Lung (tissue), 12 donors: ENCODE results near the gene ERAP2. TPM values are rescaled to one million over a fixed set of nuclear protein-coding genes. Genes with fewer than 3 reads are reported as not detected.
A peak's percentile ranks its signal among the peaks of the same experiment; 100 is the strongest.

Experiments used
- ATAC-seq: fragments of 200-7000 bp; cut with Tn5 transposase; one replicate; pipeline ENCODE4 v1.9.1; 2020; ENCODE audit warnings: moderate number of reproducible peaks; ENCODE audit not compliant: insufficient read depth, low FRiP score
- DNase-seq, 3 donors: peaks; one replicate each; pipeline ENCODE4 v3.0.0-alpha.2; 2013 to 2017
- H3K27ac ChIP-seq, 2 donors: one replicate each; pipeline ENCODE4 v1.5.1; 2013; ENCODE audit warnings: mild to moderate bottlenecking in 2 of 2, moderate library complexity in 2 of 2, control low read depth in 1 of 2, inconsistent platforms in 1 of 2, low read depth in 1 of 2, low read length in 1 of 2
- H3K27me3 ChIP-seq, 3 donors: one replicate each; pipeline ENCODE4 v1.5.1; 2013; ENCODE audit warnings: low read length in 2 of 3; ENCODE audit not compliant: control insufficient read depth in 3 of 3, insufficient read depth in 3 of 3
- H3K36me3 ChIP-seq, 4 donors: one replicate each; pipeline ENCODE4 v1.5.1; 2013; ENCODE audit warnings: low read length in 4 of 4, mild to moderate bottlenecking in 1 of 4, moderate library complexity in 1 of 4; ENCODE audit not compliant: control insufficient read depth in 4 of 4, insufficient read depth in 4 of 4
- H3K4me1 ChIP-seq, 5 donors: one replicate each; pipeline ENCODE4 v1.5.1; 2013; ENCODE audit warnings: low read length in 5 of 5, mild to moderate bottlenecking in 2 of 5, moderate library complexity in 1 of 5; ENCODE audit not compliant: control insufficient read depth in 5 of 5, insufficient read depth in 5 of 5
- H3K4me3 ChIP-seq: one replicate; pipeline ENCODE4 v1.5.1; 2013; ENCODE audit warnings: mild to moderate bottlenecking, control low read depth, moderate library complexity
- H3K9ac ChIP-seq, 2 donors: one replicate each; pipeline ENCODE4 v1.5.1; 2013; ENCODE audit warnings: low read length in 2 of 2, control low read depth in 1 of 2; ENCODE audit not compliant: insufficient read depth in 1 of 2
- H3K9me3 ChIP-seq, 4 donors: one replicate each; pipeline ENCODE4 v1.5.1; 2013; ENCODE audit warnings: low read length in 3 of 4, mild to moderate bottlenecking in 1 of 4, moderate library complexity in 1 of 4; ENCODE audit not compliant: control insufficient read depth in 4 of 4, insufficient read depth in 3 of 4
- WGBS, 2 donors: extraction: QIAGEN DNeasy Blood & Tissue Kit; methylation state at CpG; one replicate each; pipeline ENCODE4 v1.1.7; 2013; 5-methylcytosine and 5-hydroxymethylcytosine counted together
- polyA plus RNA-seq, 2 donors: library from polyadenylated mRNA; stranded (reverse); fragments of 200-250 nt; gene quantifications; one replicate each; pipeline ENCODE4 v1.2.1, GENCODE V29; 2013
- total RNA-seq, 2 donors: library from RNA; depleted of rRNA in 1 of 2; stranded (reverse); fragments of >200 nt in 1 of 2; gene quantifications; one replicate each; pipeline ENCODE4 v1.2.1, GENCODE V29; 2014 to 2021
- TF ChIP-seq, protein P1 (sequence below): IDR thresholded peaks from 2 replicates; pipeline ENCODE4 v1.5.1; 2012; ENCODE audit warnings: mild to moderate bottlenecking; ENCODE audit errors: control extremely low read depth, extremely low read depth
- donor health status: control.
- donor health status: control.
- donor health status: Bipolar disorder and iron deficiency.
- donor health status: healthy.
- donor health status: DM: yes; HTN: yes; CAD: no.

ERAP2 gene
- total and polyA plus RNA-seq, 4 donors, result 2.8 to 19.8 (median 8.2) TPM

DNA sequence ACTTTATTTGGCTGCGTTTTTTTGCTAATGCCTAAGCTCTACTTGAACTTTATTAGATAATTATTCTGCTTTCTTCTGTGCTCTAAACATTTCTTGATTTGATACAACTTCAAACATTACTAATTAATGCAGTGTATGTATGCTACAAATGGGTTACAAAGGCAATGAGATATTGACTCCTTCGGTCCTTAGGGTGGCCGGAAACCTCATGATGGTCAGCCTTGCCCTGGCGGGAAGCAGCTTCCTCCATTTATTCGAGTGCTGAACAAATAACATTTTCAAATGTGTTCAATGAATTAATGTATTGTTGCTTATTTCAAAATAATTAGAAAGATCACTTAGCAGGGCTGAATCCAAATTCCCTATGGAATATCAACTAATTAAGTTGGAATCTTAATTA lies 55.7 kb downstream of the ERAP2 start:
- Histone ChIP-seq H3K4me1 (peaks cover 3 to 25% (median 17%) of the 10 kb centered on the region in 5 donors), H3K4me3 (no peak overlapping the region), H3K27ac (no peak overlapping the region), H3K36me3 (peaks cover 0 to 4% (median 0%) of the 10 kb centered on the region in 4 donors), H3K9me3 (no peaks in the 10 kb centered on the region), H3K9ac (no peak overlapping the region), H3K27me3 (no peaks in the 10 kb centered on the region)
- ATAC-seq, result no peak
- WGBS, 2 donors, result 84 to 88% methylated on average over 5 of the region's 5 CpGs
- no peak for DNase-seq
- TF ChIP-seq, protein P1, sequence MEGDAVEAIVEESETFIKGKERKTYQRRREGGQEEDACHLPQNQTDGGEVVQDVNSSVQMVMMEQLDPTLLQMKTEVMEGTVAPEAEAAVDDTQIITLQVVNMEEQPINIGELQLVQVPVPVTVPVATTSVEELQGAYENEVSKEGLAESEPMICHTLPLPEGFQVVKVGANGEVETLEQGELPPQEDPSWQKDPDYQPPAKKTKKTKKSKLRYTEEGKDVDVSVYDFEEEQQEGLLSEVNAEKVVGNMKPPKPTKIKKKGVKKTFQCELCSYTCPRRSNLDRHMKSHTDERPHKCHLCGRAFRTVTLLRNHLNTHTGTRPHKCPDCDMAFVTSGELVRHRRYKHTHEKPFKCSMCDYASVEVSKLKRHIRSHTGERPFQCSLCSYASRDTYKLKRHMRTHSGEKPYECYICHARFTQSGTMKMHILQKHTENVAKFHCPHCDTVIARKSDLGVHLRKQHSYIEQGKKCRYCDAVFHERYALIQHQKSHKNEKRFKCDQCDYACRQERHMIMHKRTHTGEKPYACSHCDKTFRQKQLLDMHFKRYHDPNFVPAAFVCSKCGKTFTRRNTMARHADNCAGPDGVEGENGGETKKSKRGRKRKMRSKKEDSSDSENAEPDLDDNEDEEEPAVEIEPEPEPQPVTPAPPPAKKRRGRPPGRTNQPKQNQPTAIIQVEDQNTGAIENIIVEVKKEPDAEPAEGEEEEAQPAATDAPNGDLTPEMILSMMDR, result no peak

DNA sequence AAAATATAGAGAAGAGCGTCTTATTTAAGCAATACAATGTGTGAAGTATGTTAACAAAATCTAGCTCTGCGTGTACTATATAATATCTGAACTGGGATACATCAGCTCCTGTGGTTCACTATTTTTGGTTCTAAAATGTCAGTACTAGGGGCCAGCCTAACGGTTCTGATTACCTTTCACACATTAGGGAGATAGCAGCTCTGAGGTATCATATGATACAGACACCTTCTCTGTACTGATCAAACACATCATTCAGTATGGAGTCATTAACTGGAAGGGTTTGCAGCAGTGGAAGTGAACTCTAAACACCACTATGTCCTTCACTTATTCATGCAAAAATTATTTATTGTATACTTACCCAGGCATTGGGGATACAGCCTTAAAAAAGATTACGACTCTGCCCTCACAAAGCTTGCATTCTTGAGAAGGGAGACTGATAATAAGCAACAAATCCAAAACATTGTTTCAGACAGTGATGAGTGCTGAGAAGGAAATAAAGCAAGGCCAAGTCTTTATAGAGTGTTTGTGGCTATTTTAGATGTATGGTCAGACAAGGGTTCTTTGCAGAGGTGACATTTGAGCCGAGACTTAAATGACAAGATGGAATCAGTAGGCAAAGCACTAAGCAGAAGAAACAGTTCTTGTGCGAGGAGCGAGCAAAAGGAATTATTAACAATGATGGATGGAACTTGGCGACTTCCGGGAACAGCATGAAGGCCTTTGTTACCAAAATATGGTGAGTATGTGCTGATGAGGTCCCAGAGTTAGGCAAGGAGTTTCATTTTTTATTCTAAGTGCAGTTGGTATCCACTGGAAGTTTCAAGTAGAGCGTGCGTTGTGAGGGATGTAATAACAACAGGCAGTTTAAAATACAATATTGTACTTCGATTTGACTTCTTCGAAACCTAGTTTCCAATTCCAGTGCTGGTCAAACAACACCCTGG lies 57.7 kb downstream of the ERAP2 start:
- peak overlapping the region; percentile 95 to 99 for H3K27ac ChIP-seq
- 11 to 13% methylated on average over 13 of the region's 13 CpGs for WGBS, 2 donors
- peaks cover 1 to 34% (median 21%) of the 10 kb centered on the region in 5 donors for H3K4me1 ChIP-seq
- no peaks in the 10 kb centered on the region for H3K27me3 ChIP-seq
- DNase-seq (peak in 1 of 3 donors; percentile 84), ATAC-seq (no peak)
- peak overlapping the region; percentile 73 to 90 for H3K9ac ChIP-seq
- H3K4me3 ChIP-seq, result peak overlapping the region; percentile 78
- TF ChIP-seq, protein P1, result no peak
- H3K9me3 ChIP-seq, result no peaks in the 10 kb centered on the region
- peaks cover 0 to 4% (median 0%) of the 10 kb centered on the region in 4 donors for H3K36me3 ChIP-seq

DNA sequence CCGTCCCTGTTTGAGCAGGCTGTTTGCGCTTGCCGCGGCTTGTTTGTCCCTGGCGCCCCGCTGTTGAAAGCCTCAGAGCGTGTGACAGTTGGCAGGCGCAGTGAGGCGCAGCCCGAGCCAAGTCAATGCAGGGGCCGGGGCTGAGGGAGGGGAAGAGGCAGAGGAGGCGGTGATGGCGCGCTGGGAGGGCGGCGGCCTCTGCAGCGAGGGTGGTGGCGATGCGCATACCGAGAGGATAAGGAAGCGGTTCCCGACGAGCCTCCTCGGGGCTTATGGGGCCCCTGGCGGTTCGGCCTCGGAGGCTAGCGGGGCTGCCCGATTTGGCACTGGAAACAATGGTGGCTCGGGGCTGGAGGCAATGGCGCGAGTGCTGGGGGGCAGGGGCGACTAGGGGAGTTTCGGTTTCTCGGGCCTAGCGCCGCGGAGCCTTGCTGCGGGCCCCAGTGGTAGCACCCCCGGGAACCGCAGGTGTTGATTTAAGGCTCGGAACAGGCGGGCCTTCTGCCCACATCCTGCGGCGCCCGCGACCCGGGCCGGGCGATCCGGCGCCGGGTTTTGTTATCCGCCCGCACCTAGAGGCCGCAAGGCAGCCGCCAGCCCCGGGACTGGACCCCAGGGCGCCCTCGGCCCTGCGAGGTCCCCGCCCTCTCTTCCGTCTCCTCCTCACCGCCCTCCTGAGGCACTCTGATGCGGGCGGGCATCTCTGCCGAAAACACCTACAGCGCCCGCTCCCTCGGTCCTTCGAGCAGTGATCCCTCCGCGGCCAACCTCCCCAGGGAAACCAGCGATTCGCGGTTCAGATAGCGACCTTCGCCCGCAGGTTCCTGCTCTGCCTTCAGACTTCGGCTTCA lies 58.6 kb downstream of the ERAP2 start:
- Histone ChIP-seq H3K4me3 (peak overlapping the region; percentile 78), H3K27ac (peak overlapping the region; percentile 95 to 99)

More for the DNA sequence above, 58.6 kb downstream of the ERAP2 start:
- Histone ChIP-seq H3K9me3 (no peaks in the 10 kb centered on the region), H3K36me3 (peaks cover 0 to 4% (median 0%) of the 10 kb centered on the region in 4 donors), H3K4me1 (peaks cover 1 to 34% (median 19%) of the 10 kb centered on the region in 5 donors), H3K9ac (peak overlapping the region; percentile 73 to 90), H3K27me3 (no peaks in the 10 kb centered on the region)
- TF ChIP-seq, protein P1, result no peak
- ATAC-seq (peak; percentile 83), DNase-seq (peak; percentile 96 to 97 (median 97))
- WGBS, 2 donors, result 0 to 1% methylated on average over 61 to 80 of the region's 80 CpGs
